GM19452 (cell line): ENCODE data around the gene DIDO1.
A peak's percentile ranks its signal among the peaks of the same experiment; 100 is the strongest.

Experiments
- ATAC-seq: cut with Tn5 transposase; IDR thresholded peaks from one replicate; pipeline ENCODE4 v1.9.1; 2021; ENCODE audit not compliant: unreplicated experiment

Gene DIDO1

GRCh38 chr20:62926229-62927127 lies at the start of gene DIDO1:
TSS of gene DIDO1 (minus strand) at chr20:62926505.
- ATAC-seq = peak; percentile 73

DNA sequence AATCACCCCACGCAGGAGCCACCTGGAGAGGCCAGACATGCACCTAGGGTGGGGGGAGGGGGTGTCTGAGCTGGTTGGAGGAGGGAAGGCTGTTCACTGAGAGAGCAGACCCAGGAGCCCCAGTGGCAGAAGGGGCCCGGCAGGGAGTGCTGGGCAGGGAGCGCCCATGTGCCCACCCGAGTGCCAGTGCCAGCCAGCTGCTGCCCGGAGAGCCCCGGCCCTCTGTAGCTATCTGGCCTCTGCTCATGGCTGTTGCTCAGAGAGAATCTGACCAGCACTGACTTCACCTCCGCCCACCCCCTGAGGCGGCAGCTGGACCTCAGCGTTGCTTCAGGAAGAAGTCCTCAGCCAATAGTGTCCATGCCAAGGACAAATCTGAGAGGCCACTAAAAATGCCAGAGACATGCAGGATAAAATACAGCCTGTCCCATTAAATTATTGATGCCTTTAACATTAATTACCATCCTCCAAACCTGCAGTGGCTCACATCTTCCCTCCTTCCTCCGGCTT lies 49.0 kb upstream of the DIDO1 start:
- ATAC-seq = no peak

GRCh38 chr20:62972845-62973745 lies 46.8 kb upstream of the DIDO1 start:
- ATAC-seq = no peak

DNA sequence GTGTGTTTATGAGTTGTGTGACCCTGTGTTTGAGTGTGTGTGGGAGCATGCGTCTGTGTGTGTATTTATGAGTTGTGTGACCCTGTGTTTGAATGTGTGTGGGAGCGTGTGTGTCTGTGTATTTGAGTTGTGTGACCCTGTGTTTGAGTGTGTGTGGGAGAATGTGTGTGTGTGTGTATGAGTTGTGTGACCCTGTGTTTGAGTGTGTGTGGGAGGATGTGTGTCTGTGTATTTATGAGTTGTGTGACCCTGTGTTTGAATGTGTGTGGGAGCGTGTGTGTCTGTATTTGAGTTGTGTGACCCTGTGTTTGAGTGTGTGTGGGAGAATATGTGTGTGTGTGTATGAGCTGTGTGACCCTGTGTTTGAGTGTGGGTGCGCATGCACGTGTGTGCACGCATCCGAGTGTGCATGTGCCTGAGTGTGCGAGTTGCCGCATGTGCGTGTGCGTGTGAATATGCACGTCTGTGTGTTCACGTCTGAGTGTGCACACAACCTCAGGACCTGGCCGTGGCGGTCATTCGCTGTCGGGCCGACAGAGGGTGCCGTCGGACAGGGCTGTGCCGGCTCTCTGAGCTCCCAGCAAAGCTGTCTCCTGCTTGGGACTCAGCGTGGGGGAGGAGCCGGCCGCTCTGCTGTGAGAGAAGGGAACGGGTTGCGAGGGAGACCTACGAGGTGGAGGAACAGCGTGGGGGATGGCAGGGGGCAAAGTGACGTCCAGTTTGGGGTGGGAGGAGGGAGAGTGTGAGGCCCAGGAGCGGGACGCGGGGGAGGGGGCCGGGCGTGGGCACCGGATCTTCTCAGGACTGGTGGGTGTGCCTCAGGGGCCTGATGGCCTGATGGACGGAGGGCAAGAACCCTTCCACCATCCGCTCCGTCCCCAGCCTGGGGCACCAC lies 45.9 kb upstream of the DIDO1 start:
- no peak for ATAC-seq

DNA sequence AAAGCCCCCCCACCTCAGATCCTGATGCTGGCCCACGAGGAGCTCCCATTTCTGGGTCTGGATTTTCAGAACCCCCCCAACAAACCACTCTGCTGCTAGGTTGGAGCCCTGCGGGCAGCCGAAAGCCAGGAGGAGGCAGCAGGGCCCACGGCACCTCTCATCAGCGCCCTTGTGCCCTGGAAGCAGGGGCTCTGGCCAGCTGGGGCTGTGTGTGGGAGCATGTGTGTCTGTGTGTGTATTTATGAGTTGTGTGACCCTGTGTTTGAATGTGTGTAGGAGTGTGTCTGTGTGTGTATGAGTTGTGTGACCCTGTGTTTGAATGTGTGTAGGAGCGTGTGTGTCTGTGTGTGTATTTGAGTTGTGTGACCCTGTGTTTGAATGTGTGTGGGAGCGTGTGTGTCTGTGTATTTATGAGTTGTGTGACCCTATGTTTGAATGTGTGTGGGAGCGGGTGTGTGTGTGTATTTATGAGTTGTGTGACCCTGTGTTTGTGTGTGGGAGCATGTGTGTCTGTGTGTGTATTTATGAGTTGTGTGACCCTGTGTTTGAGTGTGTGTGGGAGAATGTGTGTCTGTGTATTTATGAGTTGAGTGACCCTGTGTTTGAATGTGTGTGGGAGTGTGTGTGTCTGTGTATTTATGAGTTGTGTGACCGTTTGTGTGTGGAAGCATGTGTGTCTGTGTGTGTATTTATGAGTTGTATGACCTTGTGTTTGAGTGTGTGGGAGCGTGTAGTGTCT lies 45.1 kb upstream of the DIDO1 start:
- no peak for ATAC-seq

DNA sequence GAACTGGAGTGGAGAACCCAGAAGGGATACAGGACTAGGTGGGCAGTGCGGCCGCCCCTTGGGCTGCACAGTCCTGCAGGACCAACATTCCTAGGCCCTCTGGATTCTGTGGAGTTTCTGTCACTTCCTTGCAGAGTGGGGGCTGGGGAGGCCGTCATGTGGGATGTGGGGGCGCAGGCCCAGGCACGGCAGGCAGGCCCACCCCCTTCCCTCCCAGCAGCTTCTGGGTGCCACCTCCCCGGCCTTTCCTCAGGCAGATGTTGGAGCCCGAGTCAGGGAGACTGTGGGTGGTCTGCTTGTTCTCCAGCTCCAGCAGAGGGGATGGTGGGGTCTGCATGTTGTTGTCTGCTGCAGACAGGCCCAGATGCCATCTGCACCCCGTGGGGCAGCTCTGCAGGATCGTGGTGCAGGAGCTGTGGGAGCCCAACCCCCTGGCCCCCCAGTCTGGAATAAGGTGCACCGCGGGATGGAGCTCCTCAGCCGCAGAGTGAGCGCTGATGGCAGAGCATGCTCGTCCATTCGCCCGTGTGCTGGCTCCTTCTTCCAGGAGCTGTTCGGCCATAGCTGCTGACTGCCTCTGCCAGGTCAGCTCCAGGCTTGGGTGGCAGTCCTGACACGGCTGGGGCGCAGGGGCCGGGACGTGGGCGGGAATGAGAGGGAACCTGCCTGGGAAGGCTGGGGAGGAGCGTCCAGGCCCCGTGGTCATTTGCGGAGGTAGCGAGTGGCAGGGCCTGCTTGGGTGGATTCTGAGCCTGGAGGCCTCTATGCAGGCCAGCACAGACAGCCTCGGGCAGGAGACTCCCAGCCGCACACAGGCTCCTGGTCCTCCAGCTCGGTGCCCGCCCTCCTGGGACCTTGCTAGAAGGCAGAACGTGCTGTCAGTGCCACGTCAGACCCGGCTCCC lies 44.3 kb upstream of the DIDO1 start:
- no peak for ATAC-seq

DNA sequence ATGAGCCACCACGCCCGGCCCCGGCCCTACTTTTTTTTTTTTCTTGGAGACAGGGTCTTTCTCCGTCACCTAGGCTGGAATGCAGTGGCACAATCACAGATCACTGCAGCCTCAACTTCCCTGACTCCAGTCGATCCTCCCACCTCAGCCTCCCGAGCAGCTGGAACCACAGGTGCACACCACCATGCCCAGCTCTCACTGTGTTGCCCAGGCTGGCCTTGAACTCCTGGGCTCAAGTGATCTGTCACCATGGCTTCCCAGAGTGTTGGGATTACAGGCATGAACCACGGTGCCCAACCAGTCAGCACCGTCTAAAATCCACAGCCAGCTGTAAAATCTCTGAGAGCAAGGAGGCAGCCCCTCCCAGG lies 43.6 kb upstream of the DIDO1 start:
- ATAC-seq = no peak

DNA sequence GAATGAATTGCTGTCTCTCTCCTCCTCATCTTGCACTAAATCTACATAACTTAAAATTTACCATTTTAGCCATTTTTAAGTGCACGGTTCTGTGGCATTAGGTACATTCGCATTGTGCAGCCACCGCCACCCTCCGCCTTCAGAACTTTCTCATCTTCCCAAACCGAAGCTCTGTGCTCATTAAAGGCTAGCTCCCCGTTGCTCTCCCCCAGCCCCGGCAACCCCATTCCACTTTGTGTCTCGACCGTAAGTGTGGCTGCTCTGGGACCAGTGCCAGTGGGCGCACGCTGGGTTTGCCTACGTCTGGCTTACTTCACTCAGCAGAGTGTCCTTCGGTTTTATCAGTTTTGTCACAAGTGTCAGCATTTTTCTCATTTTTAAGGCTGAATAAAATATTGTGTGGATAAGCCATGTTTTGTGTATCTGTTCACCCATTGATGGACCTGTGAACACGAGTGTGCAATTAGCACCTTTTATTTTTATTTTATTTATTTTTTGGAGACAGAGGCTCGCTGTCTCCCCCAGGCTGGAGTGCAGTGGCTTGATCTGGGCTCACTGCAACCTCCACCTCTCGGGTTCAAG lies 43.0 kb upstream of the DIDO1 start:
- no peak for ATAC-seq

DNA sequence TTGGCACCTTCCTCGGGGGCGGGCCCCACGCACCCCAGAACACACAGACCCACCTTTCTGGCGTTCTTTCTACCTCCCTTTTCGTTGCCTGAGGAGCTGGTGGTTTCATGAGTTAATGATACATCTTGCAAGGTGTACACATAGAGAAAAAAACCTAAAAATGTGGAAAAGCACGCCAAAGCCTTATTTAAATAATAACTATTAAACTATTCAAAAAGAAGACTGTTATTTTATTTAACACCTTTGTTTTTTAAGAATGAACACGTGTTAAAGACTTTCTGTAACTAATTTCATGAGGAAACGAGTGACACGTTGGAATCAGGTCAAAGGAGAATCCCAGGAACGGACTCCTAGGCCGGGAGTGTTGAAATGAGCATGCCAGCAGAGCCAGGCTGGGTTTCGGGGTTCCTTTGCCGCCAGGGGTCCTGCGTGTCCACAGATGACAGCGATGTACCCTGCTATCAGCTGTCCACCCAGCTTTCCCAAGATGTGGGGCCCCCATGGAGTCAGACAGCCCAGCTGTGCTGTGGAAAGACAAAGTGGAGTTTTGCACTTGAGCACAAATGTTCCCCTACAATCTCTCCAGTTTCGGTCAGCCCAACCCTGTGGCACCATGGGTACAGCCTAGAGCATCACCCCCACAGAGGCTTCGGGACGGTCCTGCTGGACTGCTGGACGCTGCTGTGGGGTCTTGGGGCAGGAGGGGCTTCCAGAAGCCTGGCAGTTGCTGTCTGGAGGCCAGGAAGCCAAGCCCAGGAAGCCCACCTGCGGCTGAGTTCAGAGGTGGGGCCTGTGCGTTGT lies 42.3 kb upstream of the DIDO1 start:
- ATAC-seq = no peak

GRCh38 chr20:62967628-62968351 lies 41.5 kb upstream of the DIDO1 start:
- no peak for ATAC-seq

DNA sequence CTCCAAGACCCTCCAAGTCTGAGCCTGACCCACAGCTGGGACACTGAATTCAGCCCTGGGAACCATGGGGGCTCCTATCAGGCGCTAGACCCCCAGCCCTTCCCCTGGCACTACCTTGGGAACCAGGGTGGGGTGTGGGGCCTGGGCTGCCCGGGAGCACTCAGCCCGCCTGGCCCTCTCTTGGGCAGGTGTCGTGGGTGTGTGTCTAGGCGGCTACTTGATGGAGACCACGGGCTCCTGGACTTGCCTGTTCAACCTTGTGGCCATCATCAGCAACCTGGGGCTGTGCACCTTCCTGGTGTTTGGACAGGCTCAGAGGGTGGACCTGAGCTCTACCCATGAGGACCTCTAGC lies 40.8 kb upstream of the DIDO1 start:
- ATAC-seq = no peak

GRCh38 chr20:62966212-62967148 lies 40.2 kb upstream of the DIDO1 start:
- ATAC-seq = no peak

DNA sequence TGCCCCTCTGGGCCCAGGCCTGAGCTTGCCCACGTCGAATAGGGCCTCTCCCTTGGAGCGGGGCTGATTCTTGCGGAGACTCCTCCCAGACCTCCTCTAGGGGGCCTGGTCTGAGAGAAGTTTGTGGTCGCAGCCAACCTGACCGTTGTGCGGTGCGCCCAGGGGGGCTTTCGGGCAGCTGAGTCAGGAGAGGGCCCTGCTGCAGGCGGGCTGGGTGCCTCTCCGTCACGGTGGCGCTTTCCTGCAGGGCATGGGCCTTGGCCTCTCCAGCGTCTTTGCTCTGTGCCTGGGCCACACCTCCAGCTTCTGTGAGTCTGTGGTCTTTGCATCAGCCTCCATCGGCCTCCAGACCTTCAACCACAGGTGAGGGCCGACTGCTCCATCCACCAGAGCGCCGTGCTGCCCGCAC lies 39.1 kb upstream of the DIDO1 start:
- ATAC-seq = no peak

DNA sequence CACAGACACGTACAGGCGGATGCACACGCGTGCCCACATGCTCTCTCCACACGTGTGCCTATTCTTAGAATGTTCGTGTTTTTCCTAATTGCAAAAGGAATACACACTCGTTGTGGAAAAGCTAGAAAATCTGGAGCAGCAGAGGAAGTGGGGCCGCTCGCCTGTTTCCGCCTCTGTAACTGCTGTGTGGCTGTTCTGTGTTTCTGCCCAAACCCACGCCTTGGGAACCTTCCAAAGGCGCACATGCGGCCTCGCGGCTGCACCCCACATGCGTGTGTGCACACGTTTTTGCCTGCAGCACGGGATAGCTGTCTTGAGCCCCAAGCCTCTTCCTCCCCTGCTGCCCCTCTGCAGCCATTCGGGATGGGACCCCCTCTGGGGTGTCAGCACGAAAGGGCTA lies 38.4 kb upstream of the DIDO1 start:
- no peak for ATAC-seq

DNA sequence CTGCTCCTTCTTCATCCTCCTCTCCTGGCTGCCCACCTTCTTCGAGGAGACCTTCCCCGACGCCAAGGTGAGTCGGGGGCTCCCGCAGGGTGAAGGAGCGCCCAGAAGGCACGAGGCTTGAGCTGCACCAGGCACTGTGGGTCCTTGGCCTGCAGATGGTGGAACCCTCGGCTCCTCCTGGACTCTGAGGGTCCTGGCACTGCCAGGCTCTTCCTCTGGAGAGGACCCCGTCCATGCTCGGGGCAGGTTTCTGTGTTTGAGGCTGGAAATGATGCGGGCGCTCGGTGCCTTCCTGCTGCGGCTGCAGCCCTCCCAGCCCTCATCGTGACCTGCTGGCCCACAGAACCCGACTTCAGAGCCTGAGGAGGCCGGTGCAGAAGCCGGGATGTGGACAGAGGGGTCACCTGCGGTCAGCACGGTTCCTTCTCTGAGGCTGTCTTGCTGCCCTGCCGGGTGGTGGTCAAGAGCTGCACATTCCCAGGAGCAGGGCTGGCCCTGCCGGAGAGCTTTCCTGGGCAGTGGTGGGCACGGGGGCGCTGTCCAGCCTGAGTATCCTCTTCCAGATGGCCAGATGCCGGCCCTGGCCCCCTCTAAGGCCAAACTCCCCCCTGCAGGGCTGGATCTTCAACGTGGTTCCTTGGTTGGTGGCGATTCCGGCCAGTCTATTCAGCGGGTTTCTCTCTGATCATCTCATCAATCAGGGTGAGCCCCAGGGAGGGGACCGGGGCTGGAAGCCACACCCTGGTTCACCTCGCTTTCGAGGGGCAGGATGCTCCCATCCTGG lies 37.5 kb upstream of the DIDO1 start:
- ATAC-seq = no peak
